ENCODE results near the gene SYNDIG1L. TPM values are rescaled to one million over a fixed set of nuclear protein-coding genes. Genes with fewer than 3 reads are reported as not detected.
A peak's percentile ranks its signal among the peaks of the same experiment; 100 is the strongest.

Gene SYNDIG1L
- total RNA-seq, 1 experiment from 2014 or later, result 0.33 TPM

DNA sequence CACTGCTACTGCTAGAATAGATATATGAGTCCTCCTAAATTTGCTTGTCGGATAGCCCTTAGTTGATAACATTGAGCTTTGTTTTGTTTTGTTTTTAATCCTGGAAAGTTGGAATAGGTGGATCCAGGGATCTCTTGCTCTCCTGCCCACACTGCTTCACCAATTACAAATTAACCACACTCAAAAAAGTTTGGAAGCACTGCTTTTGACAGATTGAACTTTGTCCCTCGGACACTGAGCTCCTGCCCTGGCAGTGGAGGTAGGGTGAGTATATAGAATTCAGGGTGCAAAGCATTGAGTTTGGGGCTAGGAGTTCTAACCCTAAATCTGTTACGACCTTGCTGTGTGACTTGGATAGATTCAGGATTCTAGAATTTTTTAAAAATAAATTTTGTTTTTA is 15.1 kb upstream of the SYNDIG1L start:
- Histone ChIP-seq H3K18ac (ENCODE audit: insufficient read length, low read depth, low read length) (no peak overlapping the region), H2AFZ (ENCODE audit: low read length) (no peak overlapping the region), H3K4ac (ENCODE audit: low read depth, low read length) (no peak overlapping the region), H3K9me3 (ENCODE audit: control insufficient read depth, low read depth, low read length) (no peaks in the 10 kb centered on the region), H2BK20ac (ENCODE audit: low read depth, low read length, poor library complexity, severe bottlenecking) (no peak overlapping the region), H2BK120ac (ENCODE audit: low read depth, low read length, poor library complexity, severe bottlenecking) (no peak overlapping the region), H4K8ac (replicated peaks; ENCODE audit: insufficient read length, low read depth, low read length) (no peak overlapping the region), H3K56ac (ENCODE audit: insufficient read length, low read depth, low read length) (no peak overlapping the region), H3K27me3 (ENCODE audit: insufficient read depth, low read length) (no peaks in the 10 kb centered on the region), H2BK5ac (ENCODE audit: insufficient read length, low read length) (no peak overlapping the region), H4K20me1 (ENCODE audit: control insufficient read depth, insufficient read depth, insufficient read length) (no peaks in the 10 kb centered on the region), H3K23me2 (ENCODE audit: insufficient read length, low read depth, low read length, poor library complexity, severe bottlenecking) (no peaks in the 10 kb centered on the region), H3K4me2 (ENCODE audit: insufficient read depth, insufficient read length, low read length) (no peak overlapping the region), H3K79me2 (ENCODE audit: insufficient read depth, low read length) (no peaks in the 10 kb centered on the region), H3K27ac (ENCODE audit: insufficient read length, low read depth, low read length) (no peak overlapping the region), H2BK12ac (ENCODE audit: insufficient read length, low read depth, low read length) (no peak overlapping the region), H3K23ac (ENCODE audit: insufficient read length, low read depth, low read length) (no peak overlapping the region), H3K9ac (ENCODE audit: extremely low read depth, insufficient read length, low read length) (no peak overlapping the region), H4K91ac (ENCODE audit: insufficient read length, low read depth, low read length) (no peak overlapping the region), H3T11ph (ENCODE audit: low read length) (no peak overlapping the region), H3K14ac (ENCODE audit: insufficient read depth, low read length) (no peak overlapping the region), H4K5ac (ENCODE audit: insufficient read length, low read depth, low read length) (no peak overlapping the region), H2AK5ac (ENCODE audit: insufficient read length, low read length) (no peak overlapping the region), H3K79me1 (ENCODE audit: insufficient read depth, low read depth, low read length, poor library complexity, severe bottlenecking) (no peaks in the 10 kb centered on the region), H3K4me1 (ENCODE audit: insufficient read depth, low read length) (peaks cover 7% of the 10 kb centered on the region; the same call in 1 of the 2 replicates), H2BK15ac (ENCODE audit: low read depth, low read length) (no peak overlapping the region)
- Mint-ChIP-seq H3K36me3 (ENCODE audit: insufficient read depth in 1 of 3, low read depth in 3 of 3) (no peaks in the 10 kb centered on the region), H3K4me1 (peaks cover 29 to 44% of the 10 kb centered on the region in 2 experiments), H3K9me3 (no peaks in the 10 kb centered on the region), H3K27ac (no peak overlapping the region), H3K27me3 (ENCODE audit: low read depth) (no peaks in the 10 kb centered on the region; the same call in 1 of the 2 replicates), H3K4me3 (no peak overlapping the region)
- no CpG with 5 or more reads among the region's 3 CpGs for WGBS (ENCODE audit: extremely low coverage, insufficient read length, low lambda C conversion rate)
- TF ChIP-seq, protein P1, sequence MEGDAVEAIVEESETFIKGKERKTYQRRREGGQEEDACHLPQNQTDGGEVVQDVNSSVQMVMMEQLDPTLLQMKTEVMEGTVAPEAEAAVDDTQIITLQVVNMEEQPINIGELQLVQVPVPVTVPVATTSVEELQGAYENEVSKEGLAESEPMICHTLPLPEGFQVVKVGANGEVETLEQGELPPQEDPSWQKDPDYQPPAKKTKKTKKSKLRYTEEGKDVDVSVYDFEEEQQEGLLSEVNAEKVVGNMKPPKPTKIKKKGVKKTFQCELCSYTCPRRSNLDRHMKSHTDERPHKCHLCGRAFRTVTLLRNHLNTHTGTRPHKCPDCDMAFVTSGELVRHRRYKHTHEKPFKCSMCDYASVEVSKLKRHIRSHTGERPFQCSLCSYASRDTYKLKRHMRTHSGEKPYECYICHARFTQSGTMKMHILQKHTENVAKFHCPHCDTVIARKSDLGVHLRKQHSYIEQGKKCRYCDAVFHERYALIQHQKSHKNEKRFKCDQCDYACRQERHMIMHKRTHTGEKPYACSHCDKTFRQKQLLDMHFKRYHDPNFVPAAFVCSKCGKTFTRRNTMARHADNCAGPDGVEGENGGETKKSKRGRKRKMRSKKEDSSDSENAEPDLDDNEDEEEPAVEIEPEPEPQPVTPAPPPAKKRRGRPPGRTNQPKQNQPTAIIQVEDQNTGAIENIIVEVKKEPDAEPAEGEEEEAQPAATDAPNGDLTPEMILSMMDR (conservative IDR thresholded peaks at IDR 0.05), result no peak
- peak; percentile 3 for DNase-seq
